ENCODE data around the gene MRPL49. TPM values are rescaled to one million over a fixed set of nuclear protein-coding genes. Genes with fewer than 3 reads are reported as not detected.

MRPL49 gene
- total RNA-seq, 1 experiment from 2014 or later = 111 TPM

DNA sequence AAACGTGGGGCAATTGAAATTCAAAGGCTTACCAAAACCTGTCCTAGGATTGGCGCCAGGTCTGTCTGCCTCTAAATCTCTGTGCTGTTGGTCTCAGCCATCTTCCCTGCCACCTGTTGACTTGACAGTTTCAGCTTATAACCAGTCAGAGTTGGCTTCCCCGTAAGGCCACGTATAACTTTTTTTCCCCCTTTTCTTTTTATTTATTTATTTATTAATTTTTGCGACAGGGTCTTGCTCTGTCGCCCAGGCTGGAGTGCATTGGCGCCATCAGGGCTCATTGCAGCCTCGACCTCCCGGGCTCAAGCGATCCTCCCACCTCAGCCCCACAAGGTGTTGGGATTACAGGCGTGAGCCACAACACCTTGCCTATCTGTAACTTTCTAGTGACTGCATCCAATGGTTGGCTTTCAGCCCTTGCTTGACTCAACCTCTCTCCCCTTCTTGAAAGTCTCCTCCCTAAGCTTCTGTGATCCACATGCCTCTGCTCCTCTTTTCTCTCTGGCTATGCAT lies 13.6 kb downstream of the MRPL49 start:
- H3K27ac ChIP-seq (ENCODE audit: low read length) = peak overlapping the region; percentile 99
- DNase-seq (ENCODE audit: low read depth, low spot score) (no peak), ATAC-seq (no peak)
- peaks cover 16% of the 10 kb centered on the region for H3K4me1 ChIP-seq (ENCODE audit: control insufficient read depth, insufficient read depth, low read length)
- intact Hi-C loops (cut with micrococcal nuclease; ENCODE audit: unreplicated experiment) (loop anchor here (10.0 kb wide), 1 partner anchor 49 kb away; the partner anchor contains the start of gene CAPN1), in situ Hi-C loops (cut with HindIII; ENCODE audit: low pct_unique_long_range_greater_than_20kb, low sequenced_read_pairs) (no loop called here)
- CTCF ChIA-PET = interaction anchor here (0.7 to 1.5 kb wide), 2 partner anchors 8 to 12 kb away, joined by 3 to 4 read pairs; no protein-coding TSS in a partner anchor
- POLR2A ChIA-PET = interaction anchor here (0.5 to 2.3 kb wide), 2 partner anchors 14 to 21 kb away, joined by 10 read pairs; partner anchors contain the start of genes FAU and MRPL49
- H3K36me3 ChIP-seq (ENCODE audit: control insufficient read depth, insufficient read depth, low read length) = peaks cover 6% of the 10 kb centered on the region; the same call in 1 of the 2 replicates
- no peaks in the 10 kb centered on the region for H3K9me3 ChIP-seq (ENCODE audit: control insufficient read depth, insufficient read depth, low read depth, low read length)
- H3K27me3 ChIP-seq (ENCODE audit: control insufficient read depth, insufficient read depth, low read length) = no peaks in the 10 kb centered on the region
- BruUV-seq (replicated peaks) = no TSS peak
- no peak for TF ChIP-seq POLR2AphosphoS5 (IDR thresholded peaks at IDR 0.05; ENCODE audit: low read depth, low read length)
- TF ChIP-seq, protein P1, sequence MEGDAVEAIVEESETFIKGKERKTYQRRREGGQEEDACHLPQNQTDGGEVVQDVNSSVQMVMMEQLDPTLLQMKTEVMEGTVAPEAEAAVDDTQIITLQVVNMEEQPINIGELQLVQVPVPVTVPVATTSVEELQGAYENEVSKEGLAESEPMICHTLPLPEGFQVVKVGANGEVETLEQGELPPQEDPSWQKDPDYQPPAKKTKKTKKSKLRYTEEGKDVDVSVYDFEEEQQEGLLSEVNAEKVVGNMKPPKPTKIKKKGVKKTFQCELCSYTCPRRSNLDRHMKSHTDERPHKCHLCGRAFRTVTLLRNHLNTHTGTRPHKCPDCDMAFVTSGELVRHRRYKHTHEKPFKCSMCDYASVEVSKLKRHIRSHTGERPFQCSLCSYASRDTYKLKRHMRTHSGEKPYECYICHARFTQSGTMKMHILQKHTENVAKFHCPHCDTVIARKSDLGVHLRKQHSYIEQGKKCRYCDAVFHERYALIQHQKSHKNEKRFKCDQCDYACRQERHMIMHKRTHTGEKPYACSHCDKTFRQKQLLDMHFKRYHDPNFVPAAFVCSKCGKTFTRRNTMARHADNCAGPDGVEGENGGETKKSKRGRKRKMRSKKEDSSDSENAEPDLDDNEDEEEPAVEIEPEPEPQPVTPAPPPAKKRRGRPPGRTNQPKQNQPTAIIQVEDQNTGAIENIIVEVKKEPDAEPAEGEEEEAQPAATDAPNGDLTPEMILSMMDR (IDR thresholded peaks at IDR 0.05) = no peak
- no peak for TF ChIP-seq TCF7L2 (IDR thresholded peaks at IDR 0.05; ENCODE audit: low read depth, low read length)
- TF ChIP-seq SIN3A (IDR thresholded peaks at IDR 0.05; ENCODE audit: borderline replicate concordance, insufficient read depth, low read depth, low read length) = no peak
- TF ChIP-seq, protein P2, sequence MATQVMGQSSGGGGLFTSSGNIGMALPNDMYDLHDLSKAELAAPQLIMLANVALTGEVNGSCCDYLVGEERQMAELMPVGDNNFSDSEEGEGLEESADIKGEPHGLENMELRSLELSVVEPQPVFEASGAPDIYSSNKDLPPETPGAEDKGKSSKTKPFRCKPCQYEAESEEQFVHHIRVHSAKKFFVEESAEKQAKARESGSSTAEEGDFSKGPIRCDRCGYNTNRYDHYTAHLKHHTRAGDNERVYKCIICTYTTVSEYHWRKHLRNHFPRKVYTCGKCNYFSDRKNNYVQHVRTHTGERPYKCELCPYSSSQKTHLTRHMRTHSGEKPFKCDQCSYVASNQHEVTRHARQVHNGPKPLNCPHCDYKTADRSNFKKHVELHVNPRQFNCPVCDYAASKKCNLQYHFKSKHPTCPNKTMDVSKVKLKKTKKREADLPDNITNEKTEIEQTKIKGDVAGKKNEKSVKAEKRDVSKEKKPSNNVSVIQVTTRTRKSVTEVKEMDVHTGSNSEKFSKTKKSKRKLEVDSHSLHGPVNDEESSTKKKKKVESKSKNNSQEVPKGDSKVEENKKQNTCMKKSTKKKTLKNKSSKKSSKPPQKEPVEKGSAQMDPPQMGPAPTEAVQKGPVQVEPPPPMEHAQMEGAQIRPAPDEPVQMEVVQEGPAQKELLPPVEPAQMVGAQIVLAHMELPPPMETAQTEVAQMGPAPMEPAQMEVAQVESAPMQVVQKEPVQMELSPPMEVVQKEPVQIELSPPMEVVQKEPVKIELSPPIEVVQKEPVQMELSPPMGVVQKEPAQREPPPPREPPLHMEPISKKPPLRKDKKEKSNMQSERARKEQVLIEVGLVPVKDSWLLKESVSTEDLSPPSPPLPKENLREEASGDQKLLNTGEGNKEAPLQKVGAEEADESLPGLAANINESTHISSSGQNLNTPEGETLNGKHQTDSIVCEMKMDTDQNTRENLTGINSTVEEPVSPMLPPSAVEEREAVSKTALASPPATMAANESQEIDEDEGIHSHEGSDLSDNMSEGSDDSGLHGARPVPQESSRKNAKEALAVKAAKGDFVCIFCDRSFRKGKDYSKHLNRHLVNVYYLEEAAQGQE (IDR thresholded peaks at IDR 0.05; ENCODE audit: insufficient read depth in 1 of 2, low read depth in 2 of 2, low read length in 1 of 2) = no peak
- H3K4me3 ChIP-seq (ENCODE audit: low read depth in 2 of 2, low read length in 2 of 2) = peak overlapping the region; percentile 91 to 96

DNA sequence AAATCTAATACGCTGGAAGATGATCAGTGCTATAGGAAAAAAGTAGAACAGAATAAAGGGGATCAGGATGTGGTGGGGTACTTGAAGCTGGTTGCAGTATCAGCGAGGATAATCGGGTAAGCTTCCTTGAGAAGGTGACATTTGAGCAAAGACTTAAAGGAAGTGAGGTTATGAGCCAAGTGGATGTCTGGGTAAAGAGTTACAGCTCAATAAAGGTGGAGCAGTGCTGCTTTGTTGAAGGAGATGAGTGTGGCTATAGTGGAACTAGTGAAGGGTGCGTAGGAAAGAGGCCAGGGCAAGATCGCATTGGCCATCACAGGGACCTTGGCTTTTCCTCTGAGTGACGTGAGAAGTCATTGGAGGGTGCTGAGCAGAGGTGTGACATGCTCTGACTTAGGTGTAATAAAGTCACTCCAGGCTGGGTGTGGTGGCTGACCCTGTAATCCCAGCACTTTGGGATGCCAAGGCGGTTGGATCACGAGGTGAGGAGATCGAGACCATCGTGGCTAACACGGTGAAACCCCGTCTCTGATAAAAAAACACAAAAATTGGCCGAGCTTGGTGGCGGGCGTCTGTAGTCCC lies 14.5 kb downstream of the MRPL49 start:
- no peak overlapping the region for H3K27ac ChIP-seq (ENCODE audit: low read length)
- intact Hi-C loops (cut with micrococcal nuclease; ENCODE audit: unreplicated experiment) = loop anchor here (10.0 kb wide), 1 partner anchor 48 kb away; the partner anchor contains the start of gene CAPN1
- BruUV-seq (replicated peaks) = no TSS peak
- POLR2A ChIA-PET = interaction anchor here (0.7 kb wide), 1 partner anchor 361 kb away, joined by 10 read pairs; no protein-coding TSS in a partner anchor
- no peak overlapping the region for H3K4me3 ChIP-seq (ENCODE audit: low read depth in 2 of 2, low read length in 2 of 2)
- peaks cover 4% of the 10 kb centered on the region; the same call in 1 of the 2 replicates for H3K36me3 ChIP-seq (ENCODE audit: control insufficient read depth, insufficient read depth, low read length)
- peaks cover 16% of the 10 kb centered on the region for H3K4me1 ChIP-seq (ENCODE audit: control insufficient read depth, insufficient read depth, low read length)
- ATAC-seq (no peak), DNase-seq (ENCODE audit: low read depth, low spot score) (no peak)
- in situ Hi-C loops (cut with HindIII; ENCODE audit: low pct_unique_long_range_greater_than_20kb, low sequenced_read_pairs) = no loop called here
- CTCF ChIA-PET = no interaction called here
- no peaks in the 10 kb centered on the region for H3K27me3 ChIP-seq (ENCODE audit: control insufficient read depth, insufficient read depth, low read length)
- no peaks in the 10 kb centered on the region for H3K9me3 ChIP-seq (ENCODE audit: control insufficient read depth, insufficient read depth, low read depth, low read length)
- TF ChIP-seq, protein P2 (IDR thresholded peaks at IDR 0.05; ENCODE audit: insufficient read depth in 1 of 2, low read depth in 2 of 2, low read length in 1 of 2) = no peak
- TF ChIP-seq, protein P1 (IDR thresholded peaks at IDR 0.05) = no peak
- TF ChIP-seq POLR2AphosphoS5 (IDR thresholded peaks at IDR 0.05; ENCODE audit: low read depth, low read length) = no peak
- no peak for TF ChIP-seq TCF7L2 (IDR thresholded peaks at IDR 0.05; ENCODE audit: low read depth, low read length)
- TF ChIP-seq SIN3A (IDR thresholded peaks at IDR 0.05; ENCODE audit: borderline replicate concordance, insufficient read depth, low read depth, low read length) = no peak

Data from Panc1 (cell line).